ENCODE data around the gene IQSEC3.

- no peak for TF ChIP-seq POLR2A (IDR thresholded peaks at IDR 0.05; ENCODE audit: low read length)
- TF ChIP-seq GATA1 (IDR thresholded peaks at IDR 0.05; ENCODE audit: low read depth, low read length) = no peak
Measured at GRCh38 chr12:196436-196835, 129.9 kb downstream of the IQSEC3 start.

Data from erythroblast (primary cell).